ENCODE measurements around the gene IL24. TPM values are rescaled to one million over a fixed set of nuclear protein-coding genes. Genes with fewer than 3 reads are reported as not detected.

The IL24 gene
- total RNA-seq, 1 experiment from 2014 or later = not detected

- Histone ChIP-seq H3K36me3 (no peaks in the 10 kb centered on the region), H3K4me3 (no peak overlapping the region), H3K4me1 (no peaks in the 10 kb centered on the region), H3K27ac (no peak overlapping the region), H3K27me3 (no peaks in the 10 kb centered on the region; the same call in 1 of the 2 replicates), H3K9me3 (replicated peaks) (no peaks in the 10 kb centered on the region)
- DNase-seq = no peak
These were observed 30.0 kb upstream of the IL24 start for GRCh38 chr1:206867239-206867638.

GRCh38 chr1:206867716-206868115 lies 29.5 kb upstream of the IL24 start:
- H3K4me1 ChIP-seq = no peaks in the 10 kb centered on the region
- H3K9me3 ChIP-seq (replicated peaks) = no peaks in the 10 kb centered on the region
- no peaks in the 10 kb centered on the region; the same call in 1 of the 2 replicates for H3K27me3 ChIP-seq
- DNase-seq = no peak
- H3K36me3 ChIP-seq = no peaks in the 10 kb centered on the region
- H3K4me3 ChIP-seq = no peak overlapping the region
- no peak overlapping the region for H3K27ac ChIP-seq

GRCh38 chr1:206868264-206868663 lies 29.0 kb upstream of the IL24 start:
- Histone ChIP-seq H3K27me3 (no peaks in the 10 kb centered on the region; the same call in 1 of the 2 replicates), H3K9me3 (replicated peaks) (no peaks in the 10 kb centered on the region), H3K36me3 (no peaks in the 10 kb centered on the region), H3K27ac (no peak overlapping the region), H3K4me1 (no peaks in the 10 kb centered on the region), H3K4me3 (no peak overlapping the region)
- DNase-seq = no peak

GRCh38 chr1:206872139-206872538 lies 25.1 kb upstream of the IL24 start:
- Histone ChIP-seq H3K4me1 (no peaks in the 10 kb centered on the region), H3K36me3 (no peaks in the 10 kb centered on the region), H3K4me3 (no peak overlapping the region), H3K27ac (no peak overlapping the region), H3K27me3 (no peaks in the 10 kb centered on the region), H3K9me3 (replicated peaks) (no peaks in the 10 kb centered on the region)
- DNase-seq = no peak

- no peaks in the 10 kb centered on the region for H3K4me1 ChIP-seq
- no peak overlapping the region for H3K27ac ChIP-seq
- no peaks in the 10 kb centered on the region for H3K36me3 ChIP-seq
- no peaks in the 10 kb centered on the region for H3K9me3 ChIP-seq (replicated peaks)
- no peak overlapping the region for H3K4me3 ChIP-seq
- H3K27me3 ChIP-seq = no peaks in the 10 kb centered on the region
- no peak for DNase-seq
These were observed 23.5 kb upstream of the IL24 start for GRCh38 chr1:206873603-206874188.

- DNase-seq = no peak
- H3K36me3 ChIP-seq = no peaks in the 10 kb centered on the region
- H3K9me3 ChIP-seq (replicated peaks) = no peaks in the 10 kb centered on the region
- no peaks in the 10 kb centered on the region for H3K4me1 ChIP-seq
- no peaks in the 10 kb centered on the region for H3K27me3 ChIP-seq
- no peak overlapping the region for H3K4me3 ChIP-seq
- H3K27ac ChIP-seq = no peak overlapping the region
These were observed 21.4 kb upstream of the IL24 start for GRCh38 chr1:206875752-206876377.

- no peaks in the 10 kb centered on the region for H3K4me1 ChIP-seq
- H3K9me3 ChIP-seq (replicated peaks) = no peaks in the 10 kb centered on the region
- H3K27me3 ChIP-seq = no peaks in the 10 kb centered on the region
- DNase-seq = no peak
- H3K36me3 ChIP-seq = no peaks in the 10 kb centered on the region
- H3K27ac ChIP-seq = no peak overlapping the region
- no peak overlapping the region for H3K4me3 ChIP-seq
These were observed 18.8 kb upstream of the IL24 start for GRCh38 chr1:206878456-206878855.

- H3K36me3 ChIP-seq = no peaks in the 10 kb centered on the region
These were observed 16.9 kb upstream of the IL24 start for GRCh38 chr1:206880314-206880713.

GRCh38 chr1:206882555-206882954 lies 14.7 kb upstream of the IL24 start:
- DNase-seq = no peak
- Histone ChIP-seq H3K36me3 (no peaks in the 10 kb centered on the region), H3K27me3 (no peaks in the 10 kb centered on the region; the same call in 1 of the 2 replicates), H3K4me1 (no peaks in the 10 kb centered on the region), H3K4me3 (no peak overlapping the region), H3K9me3 (replicated peaks) (no peaks in the 10 kb centered on the region), H3K27ac (no peak overlapping the region)

More at GRCh38 chr1:206880314-206880713, 16.9 kb upstream of the IL24 start:
- Histone ChIP-seq H3K4me1 (no peaks in the 10 kb centered on the region), H3K4me3 (no peak overlapping the region), H3K27ac (no peak overlapping the region), H3K9me3 (replicated peaks) (no peaks in the 10 kb centered on the region), H3K27me3 (no peaks in the 10 kb centered on the region; the same call in 1 of the 2 replicates)
- no peak for DNase-seq

GRCh38 chr1:206883160-206883559 lies 14.1 kb upstream of the IL24 start:
- Histone ChIP-seq H3K27ac (no peak overlapping the region), H3K4me1 (no peaks in the 10 kb centered on the region), H3K36me3 (no peaks in the 10 kb centered on the region), H3K27me3 (no peaks in the 10 kb centered on the region; the same call in 1 of the 2 replicates), H3K4me3 (no peak overlapping the region), H3K9me3 (replicated peaks) (no peaks in the 10 kb centered on the region)
- DNase-seq = no peak

GRCh38 chr1:206883876-206884275 lies 13.4 kb upstream of the IL24 start:
- Histone ChIP-seq H3K9me3 (replicated peaks) (no peaks in the 10 kb centered on the region), H3K4me1 (no peaks in the 10 kb centered on the region), H3K4me3 (no peak overlapping the region), H3K36me3 (no peaks in the 10 kb centered on the region), H3K27ac (no peak overlapping the region), H3K27me3 (no peaks in the 10 kb centered on the region; the same call in 1 of the 2 replicates)
- DNase-seq = no peak

- no peak for DNase-seq
- no peaks in the 10 kb centered on the region for H3K36me3 ChIP-seq
- H3K27ac ChIP-seq = no peak overlapping the region
- no peaks in the 10 kb centered on the region for H3K4me1 ChIP-seq
- H3K4me3 ChIP-seq = no peak overlapping the region
- no peaks in the 10 kb centered on the region for H3K9me3 ChIP-seq (replicated peaks)
- no peaks in the 10 kb centered on the region; the same call in 1 of the 2 replicates for H3K27me3 ChIP-seq
These were observed 11.7 kb upstream of the IL24 start for GRCh38 chr1:206885341-206886060.

GRCh38 chr1:206886831-206887230 lies 10.4 kb upstream of the IL24 start:
- H3K9me3 ChIP-seq (replicated peaks) = no peaks in the 10 kb centered on the region
- no peaks in the 10 kb centered on the region; the same call in 1 of the 2 replicates for H3K27me3 ChIP-seq
- H3K27ac ChIP-seq = no peak overlapping the region
- no peaks in the 10 kb centered on the region for H3K36me3 ChIP-seq
- DNase-seq = no peak
- no peak overlapping the region for H3K4me3 ChIP-seq
- no peaks in the 10 kb centered on the region for H3K4me1 ChIP-seq

GRCh38 chr1:206887701-206888100 lies 9.5 kb upstream of the IL24 start:
- no peaks in the 10 kb centered on the region for H3K4me1 ChIP-seq
- H3K27ac ChIP-seq = no peak overlapping the region
- DNase-seq = no peak
- H3K27me3 ChIP-seq = no peaks in the 10 kb centered on the region; the same call in 1 of the 2 replicates
- no peaks in the 10 kb centered on the region for H3K36me3 ChIP-seq
- no peak overlapping the region for H3K4me3 ChIP-seq
- H3K9me3 ChIP-seq (replicated peaks) = no peaks in the 10 kb centered on the region

Data from SJCRH30 (cell line).